GM10248 (cell line): ENCODE data around the gene SPTBN1.

Source experiments
- CTCF ChIA-PET: fragments of 300-600 bp; sonication (Branson Sonifier 250); formaldehyde crosslinking; extraction: SDS; loops from one replicate; lab custom pipeline; 2021; ENCODE audit warnings: antibody characterized with exemption; lab: Yijun Ruan, JAX
- POLR2A ChIA-PET: fragments of 350-650 bp; sonication (Branson Sonifier 250); formaldehyde crosslinking; extraction: SDS; loops from one replicate; lab custom pipeline; 2020; ENCODE audit warnings: antibody characterized with exemption; lab: Yijun Ruan, JAX
- DNase-seq: peaks from one replicate; pipeline ENCODE4 v3.0.0; 2012; ENCODE audit errors: extremely low spot score
- TF ChIP-seq, protein P1 (sequence below): IDR thresholded peaks from 2 replicates; pipeline ENCODE4 v1.5.1; 2012; ENCODE audit warnings: mild to moderate bottlenecking, low read depth; ENCODE audit errors: extremely low read depth, missing control alignments, control extremely low read depth

SPTBN1 gene

DNA sequence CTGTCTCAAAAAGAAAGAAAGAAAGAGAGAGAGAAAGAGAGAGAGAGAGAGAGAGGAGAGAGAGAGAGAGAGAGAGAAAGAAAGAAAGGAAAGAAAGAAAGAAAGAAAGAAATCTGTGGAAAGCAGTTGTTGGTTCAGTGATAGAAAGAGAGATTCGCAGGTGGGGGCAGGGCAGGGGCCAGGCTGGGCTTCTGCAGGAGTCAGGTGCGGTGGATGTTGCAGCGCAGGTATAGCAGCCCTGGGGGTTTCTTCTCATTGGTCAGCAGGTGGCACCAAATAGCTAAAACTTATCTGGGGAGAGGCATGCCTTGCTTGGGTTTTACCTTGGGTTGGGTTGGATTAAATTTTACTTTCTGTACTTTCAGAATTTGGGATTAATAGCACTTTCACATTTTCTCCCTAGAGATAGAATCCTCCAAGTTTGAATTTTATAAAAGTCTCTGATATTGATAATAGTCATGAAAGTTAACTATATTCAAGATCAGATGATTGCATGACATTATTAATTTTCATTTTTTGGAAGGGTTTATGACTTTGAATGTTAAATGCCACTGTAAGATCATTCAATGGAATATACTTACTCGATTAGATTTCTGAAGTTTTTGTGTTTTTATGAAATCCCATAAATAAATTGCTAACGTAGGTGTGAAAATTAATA, 66.6 kb downstream of the SPTBN1 start:
- ChIA-PET CTCF (interaction anchor here (0.6 to 10.4 kb wide), 38 partner anchors 8 to 598 kb away, joined by 3 to 113 read pairs (median 5); partner anchors contain the start of gene EML6), POLR2A (interaction anchor here (1.0 to 1.1 kb wide), 2 partner anchors 36 to 40 kb away, joined by 3 read pairs; no protein-coding TSS in a partner anchor)
- TF ChIP-seq, protein P1, sequence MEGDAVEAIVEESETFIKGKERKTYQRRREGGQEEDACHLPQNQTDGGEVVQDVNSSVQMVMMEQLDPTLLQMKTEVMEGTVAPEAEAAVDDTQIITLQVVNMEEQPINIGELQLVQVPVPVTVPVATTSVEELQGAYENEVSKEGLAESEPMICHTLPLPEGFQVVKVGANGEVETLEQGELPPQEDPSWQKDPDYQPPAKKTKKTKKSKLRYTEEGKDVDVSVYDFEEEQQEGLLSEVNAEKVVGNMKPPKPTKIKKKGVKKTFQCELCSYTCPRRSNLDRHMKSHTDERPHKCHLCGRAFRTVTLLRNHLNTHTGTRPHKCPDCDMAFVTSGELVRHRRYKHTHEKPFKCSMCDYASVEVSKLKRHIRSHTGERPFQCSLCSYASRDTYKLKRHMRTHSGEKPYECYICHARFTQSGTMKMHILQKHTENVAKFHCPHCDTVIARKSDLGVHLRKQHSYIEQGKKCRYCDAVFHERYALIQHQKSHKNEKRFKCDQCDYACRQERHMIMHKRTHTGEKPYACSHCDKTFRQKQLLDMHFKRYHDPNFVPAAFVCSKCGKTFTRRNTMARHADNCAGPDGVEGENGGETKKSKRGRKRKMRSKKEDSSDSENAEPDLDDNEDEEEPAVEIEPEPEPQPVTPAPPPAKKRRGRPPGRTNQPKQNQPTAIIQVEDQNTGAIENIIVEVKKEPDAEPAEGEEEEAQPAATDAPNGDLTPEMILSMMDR: peak; percentile 68
- peak; percentile 73 for DNase-seq

GRCh38 chr2:54523324-54523959, 67.3 kb downstream of the SPTBN1 start:
- CTCF ChIA-PET: interaction anchor here (0.6 to 10.4 kb wide), 50 partner anchors 8 to 598 kb away, joined by 3 to 113 read pairs (median 4); partner anchors contain the start of gene EML6
- TF ChIP-seq, protein P1: no peak

GRCh38 chr2:54524226-54524991, 68.3 kb downstream of the SPTBN1 start:
- TF ChIP-seq, protein P1: no peak
- ChIA-PET CTCF (interaction anchor here (0.7 to 10.4 kb wide), 34 partner anchors 10 to 417 kb away, joined by 3 to 113 read pairs (median 4); no protein-coding TSS in a partner anchor), POLR2A (no interaction called here)
- peak; percentile 55 for DNase-seq

More at GRCh38 chr2:54523324-54523959, 67.3 kb downstream of the SPTBN1 start:
- POLR2A ChIA-PET: interaction anchor here (1.0 to 1.1 kb wide), 2 partner anchors 35 to 39 kb away, joined by 3 read pairs; no protein-coding TSS in a partner anchor
- no peak for DNase-seq

DNA sequence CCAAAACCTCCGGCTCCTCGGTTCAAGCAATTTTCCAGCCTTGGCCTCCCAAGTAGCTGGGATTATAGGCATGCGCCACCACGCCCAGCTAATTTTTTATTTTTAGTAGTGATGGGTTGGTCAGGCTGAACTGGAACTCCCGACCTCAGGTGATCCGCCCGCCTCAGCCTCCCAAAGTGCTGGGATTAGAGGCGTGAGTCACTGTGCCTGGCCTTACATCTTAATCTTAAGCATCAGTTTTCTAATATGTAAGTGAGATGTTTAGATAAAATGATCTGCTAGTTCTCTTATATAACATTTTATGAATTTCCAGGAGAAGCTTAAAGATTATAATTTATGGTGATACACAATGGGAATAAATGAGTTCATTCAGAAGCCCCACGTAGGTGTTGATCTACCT, 69.2 kb downstream of the SPTBN1 start:
- TF ChIP-seq, protein P1: no peak
- CTCF ChIA-PET: interaction anchor here (1.0 to 10.4 kb wide), 11 partner anchors 12 to 418 kb away, joined by 3 to 113 read pairs (median 16); no protein-coding TSS in a partner anchor
- no peak for DNase-seq
- POLR2A ChIA-PET: no interaction called here

DNA sequence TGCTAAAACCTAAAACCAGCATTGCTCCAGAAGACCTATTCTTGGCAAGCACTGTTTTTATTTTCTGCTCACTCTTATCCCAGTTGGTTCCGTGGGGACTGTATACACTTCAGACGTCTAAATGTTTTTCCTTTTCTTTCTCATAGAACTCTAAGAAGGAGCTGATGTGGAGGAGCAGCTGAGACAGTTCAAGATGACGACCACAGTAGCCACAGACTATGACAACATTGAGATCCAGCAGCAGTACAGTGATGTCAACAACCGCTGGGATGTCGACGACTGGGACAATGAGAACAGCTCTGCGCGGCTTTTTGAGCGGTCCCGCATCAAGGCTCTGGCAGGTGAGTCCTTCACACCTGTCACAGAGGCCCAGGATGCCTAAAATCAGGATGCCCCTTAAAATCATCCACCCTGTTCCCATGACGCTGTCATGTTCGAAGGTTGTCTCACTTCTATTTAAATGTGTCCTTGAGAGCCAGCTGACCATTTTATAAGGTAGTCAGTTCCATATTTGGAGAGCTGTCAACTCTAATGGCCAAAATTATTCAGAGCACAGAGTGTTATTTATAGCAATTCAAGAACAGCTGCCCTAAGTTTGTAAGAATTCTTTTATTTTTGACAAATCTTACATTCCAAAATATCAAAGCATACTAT, 70.2 kb downstream of the SPTBN1 start:
- TF ChIP-seq, protein P1: no peak
- ChIA-PET CTCF (interaction anchor here (1.0 to 10.4 kb wide), 3 partner anchors 11 to 182 kb away, joined by 3 to 113 read pairs (median 29); no protein-coding TSS in a partner anchor), POLR2A (interaction anchor here (0.6 kb wide), 1 partner anchor 557 kb away, joined by 3 read pairs; no protein-coding TSS in a partner anchor)
- no peak for DNase-seq
